Measurements from ENCODE around the gene LRP5. TPM values are rescaled to one million over a fixed set of nuclear protein-coding genes. Genes with fewer than 3 reads are reported as not detected.

The LRP5 gene
- total and polyA plus RNA-seq, 9 of the 15 experiments (the other 6 are each of a cell fraction or from before 2014, with no cell fraction given), result 0.48 to 44.2 (median 13.5) TPM

- 0 out of 2 replicates have a peak, but pooled peaks have one; percentile 69 for TF ChIP-seq RREB1 (CRISPR knock-in tag; IDR thresholded peaks at IDR 0.05)
- TF ChIP-seq CLOCK (CRISPR knock-in tag; IDR thresholded peaks at IDR 0.05; ENCODE audit: borderline replicate concordance), result no peak
- TF ChIP-seq ZNF512 (tag; IDR thresholded peaks at IDR 0.05), result no peak
- TF ChIP-seq PHTF2 (CRISPR knock-in tag; IDR thresholded peaks at IDR 0.05), result peak; percentile 88; the same call in 1 of the 2 replicates
- TF ChIP-seq NFIX (CRISPR knock-in tag; IDR thresholded peaks at IDR 0.05; ENCODE audit: low read depth), result no peak
- 0 out of 2 replicates have a peak, but pooled peaks have one; percentile 13 for TF ChIP-seq GATA2 (CRISPR knock-in tag; IDR thresholded peaks at IDR 0.05)
Measured at GRCh38 chr11:68459886-68460740, 147.7 kb downstream of the LRP5 start (continued).

Measured in K562 (cell line).